Endothelial cell (in vitro differentiated cells): ENCODE measurements around the gene TMEM100. TPM values are rescaled to one million over a fixed set of nuclear protein-coding genes. Genes with fewer than 3 reads are reported as not detected.

Experiments used
- DNase-seq: peaks from one replicate; pipeline ENCODE4 v3.0.0; 2021; ENCODE audit warnings: low spot score
- H3K27ac Mint-ChIP-seq: one replicate; pipeline ENCODE4 v1.8.0; 2021; ENCODE audit warnings: mixed read lengths, inconsistent platforms; ENCODE audit not compliant: unreplicated experiment
- H3K27me3 Mint-ChIP-seq: one replicate; pipeline ENCODE4 v1.8.0; 2021; ENCODE audit warnings: mild to moderate bottlenecking, moderate library complexity, mixed read lengths, inconsistent platforms; ENCODE audit not compliant: unreplicated experiment
- H3K36me3 Mint-ChIP-seq: one replicate; pipeline ENCODE4 v1.8.0; 2021; ENCODE audit warnings: mild to moderate bottlenecking, low read depth, mixed read lengths, inconsistent platforms; ENCODE audit not compliant: unreplicated experiment
- H3K4me1 Mint-ChIP-seq: one replicate; pipeline ENCODE4 v1.8.0; 2021; ENCODE audit warnings: mild to moderate bottlenecking, mixed read lengths, inconsistent platforms; ENCODE audit not compliant: unreplicated experiment
- H3K4me3 Mint-ChIP-seq: one replicate; pipeline ENCODE4 v1.8.0; 2021; ENCODE audit warnings: mild to moderate bottlenecking, mixed read lengths, inconsistent platforms; ENCODE audit not compliant: unreplicated experiment
- H3K9me3 Mint-ChIP-seq: one replicate; pipeline ENCODE4 v1.8.0; 2021; ENCODE audit warnings: mixed read lengths, inconsistent platforms; ENCODE audit not compliant: unreplicated experiment
- CTCF ChIP-seq: fragments of 200-600 bp; sonication (generic); IDR thresholded peaks from one replicate; pipeline ENCODE4 v1.5.0; 2021; ENCODE audit warnings: antibody characterized with exemption; ENCODE audit not compliant: unreplicated experiment
- total RNA-seq: library from RNA; stranded (reverse); fragmentation: NEBNext Ultra II Directional; extraction: Animal tissue kit (Norgen Biotek cat#: 25700); gene quantifications from one replicate; pipeline ENCODE4 v1.2.1, GENCODE V29; 2021; ENCODE audit not compliant: unreplicated experiment

TMEM100 gene
- total RNA-seq, 1 donor from 2014 or later = 29.3 TPM

- peaks cover 14% of the 10 kb centered on the region for H3K4me1 Mint-ChIP-seq
- no peak overlapping the region for H3K4me3 Mint-ChIP-seq
- no peak for DNase-seq
- H3K27ac Mint-ChIP-seq = no peak overlapping the region
- no peaks in the 10 kb centered on the region for H3K9me3 Mint-ChIP-seq
- peaks cover 3% of the 10 kb centered on the region for H3K27me3 Mint-ChIP-seq
- no peak for TF ChIP-seq CTCF
- peaks cover 29% of the 10 kb centered on the region for H3K36me3 Mint-ChIP-seq
Measured at GRCh38 chr17:55768936-55769624, 46.4 kb upstream of the TMEM100 start.

- Mint-ChIP-seq H3K27ac (no peak overlapping the region), H3K36me3 (peaks cover 23% of the 10 kb centered on the region), H3K9me3 (no peaks in the 10 kb centered on the region), H3K4me1 (peaks cover 40% of the 10 kb centered on the region), H3K27me3 (peaks cover 5% of the 10 kb centered on the region), H3K4me3 (no peak overlapping the region)
- DNase-seq = no peak
- no peak for TF ChIP-seq CTCF
Measured at GRCh38 chr17:55765472-55765871, 42.8 kb upstream of the TMEM100 start.

GRCh38 chr17:55764610-55765009 lies 41.9 kb upstream of the TMEM100 start:
- Mint-ChIP-seq H3K36me3 (peaks cover 23% of the 10 kb centered on the region), H3K4me3 (peak overlapping the region; percentile 11), H3K9me3 (no peaks in the 10 kb centered on the region), H3K27me3 (peaks cover 5% of the 10 kb centered on the region), H3K4me1 (peaks cover 41% of the 10 kb centered on the region), H3K27ac (peak overlapping the region; percentile 86)
- DNase-seq = no peak
- TF ChIP-seq CTCF = no peak

GRCh38 chr17:55763856-55764255 lies 41.2 kb upstream of the TMEM100 start:
- Mint-ChIP-seq H3K27me3 (peaks cover 5% of the 10 kb centered on the region), H3K36me3 (peaks cover 18% of the 10 kb centered on the region), H3K9me3 (no peaks in the 10 kb centered on the region), H3K27ac (peak overlapping the region; percentile 86), H3K4me3 (no peak overlapping the region), H3K4me1 (peaks cover 41% of the 10 kb centered on the region)
- no peak for TF ChIP-seq CTCF
- no peak for DNase-seq

GRCh38 chr17:55762086-55762858 lies 39.6 kb upstream of the TMEM100 start:
- peaks cover 41% of the 10 kb centered on the region for H3K4me1 Mint-ChIP-seq

More at GRCh38 chr17:55762086-55762858, 39.6 kb upstream of the TMEM100 start:
- Mint-ChIP-seq H3K27me3 (peaks cover 4% of the 10 kb centered on the region), H3K9me3 (no peaks in the 10 kb centered on the region), H3K4me3 (no peak overlapping the region), H3K27ac (no peak overlapping the region), H3K36me3 (peaks cover 12% of the 10 kb centered on the region)
- no peak for DNase-seq
- TF ChIP-seq CTCF = no peak
